Osteocyte (in vitro differentiated cells): Measurements from ENCODE around the gene BPTF. TPM values are rescaled to one million over a fixed set of nuclear protein-coding genes. Genes with fewer than 3 reads are reported as not detected.

ENCODE experiments used
- DNase-seq: peaks from one replicate; pipeline ENCODE4 v3.0.0; 2021; ENCODE audit warnings: mixed read lengths; ENCODE audit not compliant: unreplicated experiment; ENCODE audit errors: extremely low spot score
- H3K27ac Mint-ChIP-seq: one replicate; pipeline ENCODE4 v1.8.0; 2021; ENCODE audit warnings: mild to moderate bottlenecking, mixed read lengths; ENCODE audit not compliant: unreplicated experiment
- H3K27me3 Mint-ChIP-seq: one replicate; pipeline ENCODE4 v1.8.0; 2021; ENCODE audit warnings: mixed read lengths; ENCODE audit not compliant: unreplicated experiment
- H3K36me3 Mint-ChIP-seq: one replicate; pipeline ENCODE4 v1.8.0; 2021; ENCODE audit warnings: mixed read lengths; ENCODE audit not compliant: unreplicated experiment
- H3K4me1 Mint-ChIP-seq: one replicate; pipeline ENCODE4 v1.8.0; 2021; ENCODE audit warnings: mixed read lengths; ENCODE audit not compliant: unreplicated experiment
- H3K4me3 Mint-ChIP-seq: one replicate; pipeline ENCODE4 v1.8.0; 2021; ENCODE audit warnings: mild to moderate bottlenecking, moderate library complexity, mixed read lengths; ENCODE audit not compliant: unreplicated experiment
- H3K9me3 Mint-ChIP-seq: one replicate; pipeline ENCODE4 v1.8.0; 2021; ENCODE audit warnings: mixed read lengths; ENCODE audit not compliant: unreplicated experiment
- total RNA-seq: library from RNA; stranded (reverse); gene quantifications from 2 replicates; pipeline ENCODE4 v1.2.1, GENCODE V29; 2021
- TF ChIP-seq, protein P1 (sequence below): fragments of 200-600 bp; sonication (generic); IDR thresholded peaks from 2 replicates; pipeline ENCODE4 v1.5.0; 2021; ENCODE audit warnings: antibody characterized with exemption, mild to moderate bottlenecking, moderate library complexity

BPTF gene
- total RNA-seq, 1 donor from 2014 or later = 95.7 TPM

DNA sequence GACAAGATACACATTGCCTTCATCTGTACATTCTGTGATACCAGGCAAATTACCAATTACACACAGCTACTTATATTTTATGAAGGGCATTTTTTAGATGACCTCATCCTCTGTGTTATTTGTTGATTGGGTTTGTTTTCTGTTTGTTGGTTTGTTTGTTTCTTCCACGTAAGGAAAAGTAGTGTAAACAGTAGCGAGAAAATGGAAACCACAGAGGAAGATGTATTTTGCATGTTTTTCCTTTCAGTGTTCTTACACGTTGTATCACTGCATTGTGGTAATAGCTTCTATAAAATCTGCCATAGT lies 158.0 kb downstream of the BPTF start:
- peaks cover 7% of the 10 kb centered on the region for H3K4me1 Mint-ChIP-seq
- TF ChIP-seq, protein P1, sequence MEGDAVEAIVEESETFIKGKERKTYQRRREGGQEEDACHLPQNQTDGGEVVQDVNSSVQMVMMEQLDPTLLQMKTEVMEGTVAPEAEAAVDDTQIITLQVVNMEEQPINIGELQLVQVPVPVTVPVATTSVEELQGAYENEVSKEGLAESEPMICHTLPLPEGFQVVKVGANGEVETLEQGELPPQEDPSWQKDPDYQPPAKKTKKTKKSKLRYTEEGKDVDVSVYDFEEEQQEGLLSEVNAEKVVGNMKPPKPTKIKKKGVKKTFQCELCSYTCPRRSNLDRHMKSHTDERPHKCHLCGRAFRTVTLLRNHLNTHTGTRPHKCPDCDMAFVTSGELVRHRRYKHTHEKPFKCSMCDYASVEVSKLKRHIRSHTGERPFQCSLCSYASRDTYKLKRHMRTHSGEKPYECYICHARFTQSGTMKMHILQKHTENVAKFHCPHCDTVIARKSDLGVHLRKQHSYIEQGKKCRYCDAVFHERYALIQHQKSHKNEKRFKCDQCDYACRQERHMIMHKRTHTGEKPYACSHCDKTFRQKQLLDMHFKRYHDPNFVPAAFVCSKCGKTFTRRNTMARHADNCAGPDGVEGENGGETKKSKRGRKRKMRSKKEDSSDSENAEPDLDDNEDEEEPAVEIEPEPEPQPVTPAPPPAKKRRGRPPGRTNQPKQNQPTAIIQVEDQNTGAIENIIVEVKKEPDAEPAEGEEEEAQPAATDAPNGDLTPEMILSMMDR = no peak
- no peaks in the 10 kb centered on the region for H3K27me3 Mint-ChIP-seq
- no peak overlapping the region for H3K27ac Mint-ChIP-seq
- H3K36me3 Mint-ChIP-seq = peaks cover 31% of the 10 kb centered on the region
- no peak for DNase-seq
- no peaks in the 10 kb centered on the region for H3K9me3 Mint-ChIP-seq
- H3K4me3 Mint-ChIP-seq = no peak overlapping the region

DNA sequence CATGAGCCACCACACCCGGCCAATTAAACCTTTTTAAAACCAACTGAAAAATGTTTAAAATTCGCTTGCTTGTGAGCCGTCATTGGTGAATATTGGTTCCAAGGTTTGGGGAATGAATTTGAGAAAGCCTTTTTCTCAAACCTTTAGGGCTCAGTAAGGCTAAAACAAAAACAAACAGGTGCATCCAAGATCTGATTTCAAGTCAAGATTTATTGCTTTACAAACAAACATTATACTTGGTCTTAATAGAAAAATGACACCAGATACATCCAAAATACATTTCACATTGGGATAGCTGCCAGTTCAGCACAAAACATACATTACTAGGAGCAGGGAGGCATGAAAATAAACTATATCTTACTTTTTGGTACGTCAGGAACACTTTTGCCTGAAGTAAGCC lies 165.6 kb downstream of the BPTF start:
- Mint-ChIP-seq H3K36me3 (no peaks in the 10 kb centered on the region), H3K9me3 (no peaks in the 10 kb centered on the region), H3K4me3 (no peak overlapping the region), H3K27ac (peak overlapping the region; percentile 35), H3K4me1 (peaks cover 25% of the 10 kb centered on the region), H3K27me3 (no peaks in the 10 kb centered on the region)
- DNase-seq = no peak
- TF ChIP-seq, protein P1 = no peak

DNA sequence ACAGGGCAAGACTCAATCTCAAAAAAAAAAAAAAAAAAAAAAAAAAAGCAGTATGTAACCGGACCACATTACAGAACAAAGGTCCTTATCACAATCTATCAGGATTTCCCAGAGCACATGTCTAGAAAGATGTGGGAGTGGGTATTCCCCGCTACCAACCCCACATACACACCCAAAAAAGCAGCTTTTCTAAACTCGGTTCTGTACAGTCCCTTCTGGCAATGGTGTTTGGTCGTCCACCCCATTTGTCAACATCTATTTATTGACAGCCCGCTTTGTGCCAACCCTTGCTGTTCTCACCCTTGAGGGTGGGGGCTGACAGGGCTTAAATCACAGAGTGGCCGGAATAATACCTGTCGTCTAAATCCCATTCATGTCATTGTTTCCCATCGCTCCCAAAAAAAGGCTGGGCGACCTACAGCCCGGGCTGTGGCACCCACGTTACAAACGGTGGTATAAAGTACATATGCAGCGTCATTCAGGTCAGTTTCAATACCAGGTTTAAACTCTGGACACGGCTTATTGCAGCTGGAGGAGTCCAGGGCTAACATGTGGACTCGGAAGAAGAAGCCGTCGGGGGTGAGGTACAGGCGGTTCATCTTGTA lies 167.3 kb downstream of the BPTF start:
- TF ChIP-seq, protein P1 = no peak
- Mint-ChIP-seq H3K4me3 (peak overlapping the region; percentile 91), H3K27ac (peak overlapping the region; percentile 96), H3K27me3 (no peaks in the 10 kb centered on the region), H3K9me3 (no peaks in the 10 kb centered on the region), H3K4me1 (peaks cover 32% of the 10 kb centered on the region), H3K36me3 (no peaks in the 10 kb centered on the region)
- no peak for DNase-seq

DNA sequence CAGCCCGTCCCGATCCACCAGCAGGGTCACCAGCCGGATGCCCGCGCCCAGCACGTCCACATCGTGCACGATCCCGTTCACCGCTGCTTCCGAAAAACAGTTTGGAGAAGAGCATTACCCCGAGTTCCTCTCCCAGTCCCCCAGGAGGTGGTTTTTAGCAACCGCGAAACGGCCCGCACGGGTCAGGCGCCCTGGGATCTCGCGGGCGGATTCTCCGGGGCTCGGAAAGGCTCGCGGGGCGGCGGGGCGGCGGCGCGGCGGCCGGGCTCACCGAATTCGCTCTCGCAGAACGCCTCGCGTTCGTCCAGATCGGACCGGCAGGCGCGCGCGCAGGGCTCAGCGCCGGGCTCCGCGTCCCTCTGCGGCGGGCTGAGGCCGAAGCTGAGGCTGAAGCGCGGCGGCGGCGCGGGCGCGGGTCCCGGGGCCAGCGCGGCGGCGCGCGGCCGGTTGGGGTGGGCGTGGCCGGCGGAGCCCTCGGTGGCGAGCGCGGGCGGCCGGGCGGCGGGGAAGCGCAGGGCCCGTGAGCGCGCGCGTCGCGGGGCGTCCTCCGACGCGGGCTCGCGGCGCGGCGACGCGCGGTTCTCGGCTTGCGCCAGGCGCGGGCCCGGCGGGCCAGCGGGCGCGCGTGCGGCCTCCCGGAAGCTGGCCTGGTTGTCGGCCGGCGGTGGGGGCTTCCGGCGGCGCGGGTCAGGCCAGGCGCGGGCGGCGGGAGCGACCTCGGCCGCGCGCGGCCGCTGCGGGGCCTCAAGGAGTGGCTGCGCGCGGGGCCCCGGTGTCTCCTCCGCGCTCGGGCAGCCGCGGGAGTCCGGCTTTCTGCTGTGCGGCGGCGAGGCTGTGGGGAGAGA lies 168.1 kb downstream of the BPTF start:
- TF ChIP-seq, protein P1 = no peak
- H3K4me1 Mint-ChIP-seq = peaks cover 33% of the 10 kb centered on the region
- H3K27me3 Mint-ChIP-seq = no peaks in the 10 kb centered on the region
- peak; percentile 94 for DNase-seq
- peak overlapping the region; percentile 96 for H3K27ac Mint-ChIP-seq
- H3K36me3 Mint-ChIP-seq = no peaks in the 10 kb centered on the region
- peak overlapping the region; percentile 91 for H3K4me3 Mint-ChIP-seq
- H3K9me3 Mint-ChIP-seq = no peaks in the 10 kb centered on the region

DNA sequence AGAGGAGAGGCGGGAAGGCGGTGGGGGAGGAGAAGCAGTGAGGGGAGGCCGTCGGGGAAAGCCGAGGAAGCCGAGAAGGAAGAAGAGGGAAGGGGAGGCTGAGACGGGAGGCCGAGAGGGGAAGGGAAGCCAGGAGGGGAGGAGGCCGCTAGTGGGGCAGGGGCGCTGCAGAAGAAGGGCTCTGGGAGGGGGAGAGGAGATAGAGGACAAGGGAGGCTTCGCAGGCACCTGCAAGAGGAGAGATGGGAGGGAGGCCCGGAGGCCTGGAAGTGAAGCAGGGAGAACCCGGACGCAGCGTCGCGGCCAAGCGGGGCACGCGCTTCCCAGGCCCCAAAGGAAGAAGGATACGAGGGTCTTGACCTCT lies 168.7 kb downstream of the BPTF start:
- Mint-ChIP-seq H3K27ac (peak overlapping the region; percentile 88), H3K36me3 (no peaks in the 10 kb centered on the region), H3K9me3 (no peaks in the 10 kb centered on the region), H3K4me1 (peaks cover 35% of the 10 kb centered on the region), H3K4me3 (peak overlapping the region; percentile 83), H3K27me3 (no peaks in the 10 kb centered on the region)
- DNase-seq = no peak
- TF ChIP-seq, protein P1 = no peak
